H1 (cell line): ENCODE data around the gene RNF38. TPM values are rescaled to one million over a fixed set of nuclear protein-coding genes. Genes with fewer than 3 reads are reported as not detected.

Experiments
- CTCF ChIA-PET: fragments of 300-600 bp; sonication (Branson Sonifier 250); formaldehyde crosslinking; loops from one replicate; lab custom pipeline; 2021; ENCODE audit not compliant: partially characterized antibody; lab: Charles Lee
- POLR2A ChIA-PET: fragments of 300-600 bp; sonication (Branson Sonifier 250); formaldehyde crosslinking; loops from one replicate; lab custom pipeline; 2021; ENCODE audit warnings: inconsistent platforms; ENCODE audit not compliant: partially characterized antibody; lab: Charles Lee
- DNase-seq, 2 experiments: peaks; one replicate each; pipeline versions ENCODE4 v3.0.0 to v3.0.0-alpha.2; 2010 to 2022; ENCODE audit warnings: low spot score in 2 of 2, low read depth in 1 of 2, mixed read lengths in 1 of 2
- FAIRE-seq: peaks from 2 replicates; lab custom pipeline; 2011; peaks lifted over from hg19 to GRCh38; lab: Jason Lieb, UNC
- H2AFZ ChIP-seq: 2 replicates; pipeline ENCODE4 v1.8.1; 2012; ENCODE audit warnings: low read length, inconsistent platforms
- H2AK5ac ChIP-seq: 2 replicates; pipeline ENCODE4 v1.6.1; 2013; ENCODE audit warnings: low read depth, low read length
- H2BK120ac ChIP-seq: replicated peaks from 2 replicates; pipeline ENCODE3; 2013; ENCODE audit warnings: low read depth, low read length, inconsistent platforms
- H2BK12ac ChIP-seq: 2 replicates; pipeline ENCODE4 v1.6.1; 2013; ENCODE audit warnings: low read depth, low read length
- H2BK15ac ChIP-seq: 2 replicates; pipeline ENCODE4 v1.6.1; 2013; ENCODE audit warnings: low read length
- H2BK20ac ChIP-seq: 2 replicates; pipeline ENCODE4 v1.6.1; 2013; ENCODE audit warnings: low read length
- H2BK5ac ChIP-seq: 2 replicates; pipeline ENCODE4 v1.6.1; 2013; ENCODE audit warnings: low read depth, low read length
- H3K14ac ChIP-seq: 2 replicates; pipeline ENCODE4 v1.6.1; 2013; ENCODE audit warnings: inconsistent platforms; ENCODE audit not compliant: insufficient read length
- H3K18ac ChIP-seq: 2 replicates; pipeline ENCODE4 v1.6.1; 2013; ENCODE audit warnings: low read length; ENCODE audit errors: extremely low read depth
- H3K23ac ChIP-seq: 2 replicates; pipeline ENCODE4 v1.6.1; 2013; ENCODE audit warnings: inconsistent platforms; ENCODE audit not compliant: insufficient read length
- H3K23me2 ChIP-seq: 2 replicates; pipeline ENCODE4 v1.6.1; 2013; ENCODE audit warnings: low read depth, low read length
- H3K27ac ChIP-seq: 2 replicates; pipeline ENCODE4 v1.6.1; 2011; ENCODE audit warnings: low read depth, low read length, inconsistent platforms
- H3K27me3 ChIP-seq, 4 experiments: replicated peaks in 1 of 4; 1 replicate in 1 of 4; 2 replicates in 3 of 4; pipeline versions ENCODE4 v1.6.1 to v1.8.1; 2011 to 2013; ENCODE audit warnings: low read length in 3 of 4, mild to moderate bottlenecking in 3 of 4, inconsistent platforms in 2 of 4, mixed read lengths in 2 of 4, moderate library complexity in 1 of 4; ENCODE audit not compliant: control insufficient read depth in 3 of 4, insufficient read depth in 3 of 4; ENCODE audit errors: extremely low read depth in 1 of 4
- H3K36me3 ChIP-seq, 4 experiments: 2 replicates each; pipeline versions ENCODE4 v1.6.1 to v1.8.1; 2011 to 2013; ENCODE audit warnings: mild to moderate bottlenecking in 4 of 4, low read length in 3 of 4, moderate library complexity in 2 of 4, control low read depth in 1 of 4, inconsistent platforms in 1 of 4; ENCODE audit not compliant: insufficient read depth in 4 of 4, control insufficient read depth in 2 of 4
- H3K4ac ChIP-seq: replicated peaks from 2 replicates; pipeline ENCODE3; 2013; ENCODE audit warnings: low read length, low read depth, mixed read lengths, inconsistent platforms; ENCODE audit not compliant: insufficient read length
- H3K4me1 ChIP-seq, 4 experiments: replicated peaks in 1 of 4; 1 replicate in 1 of 4; 2 replicates in 3 of 4; pipeline versions ENCODE4 v1.6.1 to v1.8.1; 2011 to 2013; ENCODE audit warnings: low read length in 3 of 4, inconsistent platforms in 2 of 4, mixed read lengths in 1 of 4; ENCODE audit not compliant: insufficient read depth in 4 of 4, control insufficient read depth in 3 of 4
- H3K4me2 ChIP-seq, 2 experiments: 2 replicates each; pipeline versions ENCODE4 v1.6.1 to v1.8.1; 2011 to 2013; ENCODE audit warnings: low read depth in 2 of 2, low read length in 2 of 2, control low read depth in 1 of 2, inconsistent platforms in 1 of 2, mild to moderate bottlenecking in 1 of 2; ENCODE audit not compliant: insufficient read depth in 1 of 2
- H3K4me3 ChIP-seq, 4 experiments: fragments of 200-600, 300-600 bp in 1 of 4; sonication (generic), shearing (Covaris generic), sonication (Bioruptor Twin) in 1 of 4; 2 replicates each; pipeline versions ENCODE4 v1.5.1 to v1.8.1; 2011 to 2016; ENCODE audit warnings: low read length in 4 of 4, low read depth in 3 of 4, control low read depth in 2 of 4, inconsistent platforms in 2 of 4, mild to moderate bottlenecking in 2 of 4, mixed read lengths in 1 of 4, moderate library complexity in 1 of 4; ENCODE audit not compliant: insufficient read depth in 2 of 4; ENCODE audit errors: extremely low read depth in 1 of 4
- H3K56ac ChIP-seq: replicated peaks from 2 replicates; pipeline ENCODE3; 2013; ENCODE audit warnings: low read depth, mild to moderate bottlenecking, mixed read lengths, low read length, inconsistent platforms; ENCODE audit not compliant: insufficient read length
- H3K79me1 ChIP-seq: 2 replicates; pipeline ENCODE4 v1.6.1; 2013; ENCODE audit warnings: low read depth, low read length, control low read depth
- H3K79me2 ChIP-seq, 2 experiments: 2 replicates each; pipeline versions ENCODE4 v1.6.1 to v1.8.1; 2012 to 2013; ENCODE audit warnings: low read length in 2 of 2, mild to moderate bottlenecking in 2 of 2, inconsistent platforms in 1 of 2; ENCODE audit not compliant: insufficient read depth in 2 of 2, control insufficient read depth in 1 of 2
- H3K9ac ChIP-seq, 4 experiments: replicated peaks in 1 of 4; 1 replicate in 1 of 4; 2 replicates in 3 of 4; pipeline versions ENCODE4 v1.6.1 to v1.8.1; 2011 to 2013; ENCODE audit warnings: low read depth in 3 of 4, low read length in 3 of 4, control low read depth in 2 of 4, mild to moderate bottlenecking in 2 of 4, moderate library complexity in 2 of 4, inconsistent platforms in 1 of 4; ENCODE audit errors: extremely low read depth in 1 of 4
- H3K9me3 ChIP-seq, 2 experiments: 2 replicates each; pipeline versions ENCODE4 v1.6.1 to v1.8.1; 2012 to 2013; ENCODE audit warnings: mild to moderate bottlenecking in 2 of 2, moderate library complexity in 2 of 2, control low read depth in 1 of 2, inconsistent platforms in 1 of 2, low read depth in 1 of 2, low read length in 1 of 2, mixed read lengths in 1 of 2; ENCODE audit not compliant: insufficient read depth in 2 of 2
- H4K20me1 ChIP-seq, 2 experiments: replicated peaks in 1 of 2; 2 replicates each; pipeline versions ENCODE3 to v1.8.1; 2011 to 2013; ENCODE audit warnings: inconsistent platforms in 2 of 2, low read length in 2 of 2, mild to moderate bottlenecking in 1 of 2; ENCODE audit not compliant: insufficient read depth in 2 of 2, control insufficient read depth in 1 of 2
- H4K5ac ChIP-seq: 2 replicates; pipeline ENCODE4 v1.6.1; 2013; ENCODE audit warnings: low read length, low read depth, mixed read lengths, inconsistent platforms; ENCODE audit not compliant: insufficient read length
- H4K8ac ChIP-seq: 2 replicates; pipeline ENCODE4 v1.8.0; 2013; ENCODE audit warnings: mild to moderate bottlenecking, moderate library complexity, low read length, inconsistent platforms; ENCODE audit not compliant: insufficient read depth; ENCODE audit errors: extremely low read depth
- H4K91ac ChIP-seq: replicated peaks from 2 replicates; pipeline ENCODE3; 2013; ENCODE audit warnings: low read length, mixed read lengths, inconsistent platforms; ENCODE audit not compliant: insufficient read length
- BACH1 ChIP-seq: IDR thresholded peaks from 2 replicates; pipeline ENCODE4 v1.6.1; 2012; ENCODE audit warnings: low read length, improper control_type of control experiment
- BRCA1 ChIP-seq: IDR thresholded peaks from 2 replicates; pipeline ENCODE4 v1.6.1; 2012; ENCODE audit warnings: low read depth, low read length, improper control_type of control experiment
- CBX8 ChIP-seq: fragments of 300-800, 300-1000 bp; sonication (generic); IDR thresholded peaks from 2 replicates; pipeline ENCODE4 v1.7.1; 2016; ENCODE audit warnings: low read depth, low read length, borderline replicate concordance
- EGR1 ChIP-seq: IDR thresholded peaks from 2 replicates; pipeline ENCODE4 v1.6.1; 2011; ENCODE audit warnings: low read depth, low read length, borderline replicate concordance
- FOSL1 ChIP-seq: IDR thresholded peaks from 2 replicates; pipeline ENCODE4 v1.6.1; 2011; ENCODE audit warnings: mild to moderate bottlenecking, low read depth, low read length, moderate library complexity; ENCODE audit not compliant: insufficient read depth
- HDAC6 ChIP-seq: IDR thresholded peaks from one replicate; pipeline ENCODE4 v1.7.1; 2012; ENCODE audit warnings: low read depth, mild to moderate bottlenecking, inconsistent platforms, low read length, moderate library complexity
- MAFK ChIP-seq: IDR thresholded peaks from 2 replicates; pipeline ENCODE4 v1.6.1; 2012; ENCODE audit warnings: low read depth, mild to moderate bottlenecking, improper control_type of control experiment, low read length
- NRF1 ChIP-seq: IDR thresholded peaks from 2 replicates; pipeline ENCODE4 v1.6.1; 2011; ENCODE audit warnings: mild to moderate bottlenecking, low read depth, low read length, improper control_type of control experiment
- PHF8 ChIP-seq: fragments of 200-600 bp; sonication (generic); conservative IDR thresholded peaks from 2 replicates; pipeline ENCODE4 v1.7.1; 2012; ENCODE audit warnings: low read depth, mild to moderate bottlenecking, inconsistent platforms, low read length, moderate library complexity
- POLR2A ChIP-seq, 2 experiments: IDR thresholded peaks; 1 replicate in 1 of 2; 2 replicates in 1 of 2; pipeline ENCODE4 v1.6.1; 2011; ENCODE audit warnings: low read depth in 2 of 2, low read length in 2 of 2, mild to moderate bottlenecking in 2 of 2; ENCODE audit errors: control extremely low read depth in 1 of 2
- SRF ChIP-seq: IDR thresholded peaks from 2 replicates; pipeline ENCODE4 v1.6.1; 2011; ENCODE audit warnings: mild to moderate bottlenecking, low read depth, low read length, moderate library complexity
- SUZ12 ChIP-seq: fragments of 200-600 bp; sonication (generic); IDR thresholded peaks from 2 replicates; pipeline ENCODE4 v1.6.1; 2012; ENCODE audit warnings: mild to moderate bottlenecking, inconsistent platforms, low read length, moderate library complexity, mixed read lengths
- TAF7 ChIP-seq: optimal IDR thresholded peaks from 2 replicates; pipeline ENCODE3; 2011; ENCODE audit warnings: low read depth, mild to moderate bottlenecking, inconsistent platforms, low read length, moderate library complexity, borderline replicate concordance
- TBP ChIP-seq: IDR thresholded peaks from 2 replicates; pipeline ENCODE4 v1.6.1; 2011; ENCODE audit warnings: low read depth, low read length, improper control_type of control experiment
- WGBS, 2 experiments: shearing (Covaris generic) in 1 of 2; methylation state at CpG; one replicate each; pipeline versions ENCODE4 v1.1.6 to v1.1.7; 2013 to 2015; ENCODE audit warnings: low lambda C conversion rate in 2 of 2, mixed read lengths in 2 of 2, inconsistent platforms in 1 of 2, low coverage in 1 of 2, missing lambda C conversion rate in 1 of 2; ENCODE audit not compliant: insufficient replicate concordance in 2 of 2, insufficient coverage in 1 of 2, insufficient read length in 1 of 2; ENCODE audit errors: extremely low coverage in 1 of 2, missing lambda C conversion rate in 1 of 2; 5-methylcytosine and 5-hydroxymethylcytosine counted together
- polyA plus RNA-seq, 7 experiments: library from polyadenylated mRNA; depleted of rRNA in 3 of 7; stranded (reverse) in 5 of 7; unstranded in 2 of 7; fragments of >200 nt in 5 of 7; fragments of 200-250 nt in 2 of 7; gene quantifications; 1 replicate in 5 of 7; 2 replicates in 1 of 7; 4 replicates in 1 of 7; pipeline versions ENCODE4 v1.2.1 to v1.2.3, GENCODE V29; 2011 to 2013; ENCODE audit warnings: missing spikeins in 2 of 7, mixed read lengths in 2 of 7
- total RNA-seq: library from RNA; stranded (reverse); fragmentation: NEBNext Ultra II Directional; extraction: Animal tissue kit (Norgen Biotek cat#: 25700); gene quantifications from 2 replicates; pipeline ENCODE4 v1.2.1, GENCODE V29; 2021
- TF ChIP-seq, protein P1 (sequence below): IDR thresholded peaks from 2 replicates; pipeline ENCODE4 v1.6.1; 2011; ENCODE audit warnings: low read length, improper control_type of control experiment

RNF38 gene
- total and polyA plus RNA-seq, 2 of the 8 experiments (the other 6 are each of a cell fraction or from before 2014, with no cell fraction given) = 54.9 to 60.9 TPM

DNA sequence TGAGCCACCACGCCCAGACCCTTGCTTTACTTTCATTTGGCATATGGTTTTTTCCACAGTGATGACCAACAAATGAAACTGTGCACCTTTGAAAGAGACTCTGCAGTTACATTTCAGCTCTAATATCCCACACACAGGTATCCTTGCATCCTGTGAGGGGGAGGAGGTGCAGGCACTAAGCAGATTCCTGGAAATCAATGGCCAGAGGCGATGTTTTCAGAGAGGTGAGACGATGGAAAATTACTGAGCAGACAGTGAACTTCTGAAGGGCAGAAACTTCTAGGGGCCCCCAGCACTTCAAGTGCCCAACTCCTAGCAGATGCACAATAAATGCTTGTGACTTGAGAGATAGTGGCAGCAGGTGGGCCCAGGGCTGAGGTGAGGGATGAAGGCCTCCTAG lies 112.0 kb downstream of the RNF38 start:
- peaks cover 0 to 6% (median 2%) of the 10 kb centered on the region in 4 experiments; a peak in 4 of 7 replicates for H3K4me1 ChIP-seq
- no peak overlapping the region for H2BK5ac ChIP-seq
- H4K5ac ChIP-seq = no peak overlapping the region
- no peak overlapping the region for H3K23ac ChIP-seq
- H2AK5ac ChIP-seq = no peak overlapping the region
- no peak overlapping the region for H3K56ac ChIP-seq
- H3K9me3 ChIP-seq = no peaks in the 10 kb centered on the region
- DNase-seq = no peak
- H2BK20ac ChIP-seq = no peak overlapping the region
- CTCF ChIA-PET = interaction anchor here (0.6 kb wide), 1 partner anchor 46 kb away, joined by 3 read pairs; no protein-coding TSS in a partner anchor
- no peak overlapping the region for H3K4ac ChIP-seq
- H3K9ac ChIP-seq = no peak overlapping the region
- no peak overlapping the region for H2AFZ ChIP-seq
- no peak overlapping the region for H2BK120ac ChIP-seq
- POLR2A ChIA-PET = no interaction called here
- no peak overlapping the region for H3K14ac ChIP-seq
- H3K36me3 ChIP-seq = no peaks in the 10 kb centered on the region
- no peak overlapping the region for H4K91ac ChIP-seq
- H3K79me2 ChIP-seq = no peaks in the 10 kb centered on the region
- WGBS, 2 experiments = 89% methylated on average over 3 of the region's 3 CpGs; no CpG with 5 or more reads in 1 of the 2 experiments
- H3K18ac ChIP-seq = no peak overlapping the region
- no peak overlapping the region for H3K4me3 ChIP-seq
- no peak overlapping the region for H3K4me2 ChIP-seq
- H3K27me3 ChIP-seq = no peaks in the 10 kb centered on the region
- FAIRE-seq = no peak
- H2BK12ac ChIP-seq = no peak overlapping the region
- no peaks in the 10 kb centered on the region for H4K20me1 ChIP-seq
- no peaks in the 10 kb centered on the region for H3K23me2 ChIP-seq
- H2BK15ac ChIP-seq = no peak overlapping the region
- H4K8ac ChIP-seq = no peak overlapping the region
- no peak overlapping the region for H3K27ac ChIP-seq
- no peaks in the 10 kb centered on the region for H3K79me1 ChIP-seq
- no peak for TF ChIP-seq PHF8
- TF ChIP-seq, protein P1, sequence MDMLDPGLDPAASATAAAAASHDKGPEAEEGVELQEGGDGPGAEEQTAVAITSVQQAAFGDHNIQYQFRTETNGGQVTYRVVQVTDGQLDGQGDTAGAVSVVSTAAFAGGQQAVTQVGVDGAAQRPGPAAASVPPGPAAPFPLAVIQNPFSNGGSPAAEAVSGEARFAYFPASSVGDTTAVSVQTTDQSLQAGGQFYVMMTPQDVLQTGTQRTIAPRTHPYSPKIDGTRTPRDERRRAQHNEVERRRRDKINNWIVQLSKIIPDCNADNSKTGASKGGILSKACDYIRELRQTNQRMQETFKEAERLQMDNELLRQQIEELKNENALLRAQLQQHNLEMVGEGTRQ = no peak
- TF ChIP-seq EGR1 = no peak
- TF ChIP-seq BRCA1 = no peak
- no peak for TF ChIP-seq POLR2A (IDR thresholded peaks at IDR 0.05; ENCODE audit: control extremely low read depth in 1 of 2, low read depth in 2 of 2, low read length in 2 of 2)
- TF ChIP-seq TAF7 = no peak
- no peak for TF ChIP-seq TBP
- TF ChIP-seq NRF1 = no peak
- no peak for TF ChIP-seq CBX8
- no peak for TF ChIP-seq SUZ12
- TF ChIP-seq HDAC6 = no peak
- no peak for TF ChIP-seq FOSL1
- no peak for TF ChIP-seq BACH1
- TF ChIP-seq MAFK = no peak
- no peak for TF ChIP-seq SRF
